Activated CD8-positive, alpha-beta memory T cell treated with anti-CD3 and anti-CD28 coated beads for 36 hours (primary cell): ENCODE results near the gene ASB18. TPM values are rescaled to one million over a fixed set of nuclear protein-coding genes. Genes with fewer than 3 reads are reported as not detected.

Source experiments
- CTCF ChIA-PET: fragments of 350-600 bp; sonication (Branson Sonifier 250); formaldehyde crosslinking; loops from one replicate; lab custom pipeline; 2021; ENCODE audit warnings: antibody characterized with exemption; lab: Charles Lee
- POLR2A ChIA-PET: fragments of 350-600 bp; sonication (Branson Sonifier 250); formaldehyde crosslinking; loops from one replicate; lab custom pipeline; 2021; ENCODE audit warnings: antibody characterized with exemption; lab: Charles Lee
- total RNA-seq, 2 experiments: library from RNA; stranded (reverse); gene quantifications; one replicate each; pipeline ENCODE4 v1.2.3, GENCODE V29; 2021

Gene ASB18
- total RNA-seq, 2 experiments from 2014 or later = not detected

GRCh38 chr2:236249066-236249465, 15.1 kb downstream of the ASB18 start:
- POLR2A ChIA-PET = no interaction called here

GRCh38 chr2:236246711-236247246, 17.4 kb downstream of the ASB18 start:
- ChIA-PET CTCF (no interaction called here), POLR2A (no interaction called here)

More at GRCh38 chr2:236249066-236249465, 15.1 kb downstream of the ASB18 start:
- CTCF ChIA-PET = no interaction called here

DNA sequence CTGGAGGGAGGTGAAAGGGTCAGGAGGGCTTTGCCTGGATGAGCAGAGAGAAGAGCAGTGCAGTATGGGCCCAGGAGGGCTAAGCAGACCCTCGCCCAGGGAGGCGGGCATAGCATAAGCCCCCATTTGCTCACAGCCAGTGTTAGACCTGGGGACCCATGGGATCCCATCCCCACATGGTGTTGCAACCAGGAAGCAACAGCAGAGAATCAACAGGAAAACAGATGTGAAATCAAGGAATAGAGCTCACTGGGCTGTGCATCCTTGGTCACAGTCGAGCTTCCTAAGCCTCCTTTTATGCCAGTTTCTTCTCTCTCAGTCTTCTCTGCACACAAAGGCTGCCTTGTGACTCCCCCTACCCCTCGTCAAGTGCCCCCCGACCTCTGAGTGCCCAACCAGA, 19.9 kb downstream of the ASB18 start:
- POLR2A ChIA-PET = no interaction called here

GRCh38 chr2:236242057-236242495, 22.1 kb downstream of the ASB18 start:
- CTCF ChIA-PET = no interaction called here

More for the DNA sequence above, 19.9 kb downstream of the ASB18 start:
- CTCF ChIA-PET = no interaction called here

DNA sequence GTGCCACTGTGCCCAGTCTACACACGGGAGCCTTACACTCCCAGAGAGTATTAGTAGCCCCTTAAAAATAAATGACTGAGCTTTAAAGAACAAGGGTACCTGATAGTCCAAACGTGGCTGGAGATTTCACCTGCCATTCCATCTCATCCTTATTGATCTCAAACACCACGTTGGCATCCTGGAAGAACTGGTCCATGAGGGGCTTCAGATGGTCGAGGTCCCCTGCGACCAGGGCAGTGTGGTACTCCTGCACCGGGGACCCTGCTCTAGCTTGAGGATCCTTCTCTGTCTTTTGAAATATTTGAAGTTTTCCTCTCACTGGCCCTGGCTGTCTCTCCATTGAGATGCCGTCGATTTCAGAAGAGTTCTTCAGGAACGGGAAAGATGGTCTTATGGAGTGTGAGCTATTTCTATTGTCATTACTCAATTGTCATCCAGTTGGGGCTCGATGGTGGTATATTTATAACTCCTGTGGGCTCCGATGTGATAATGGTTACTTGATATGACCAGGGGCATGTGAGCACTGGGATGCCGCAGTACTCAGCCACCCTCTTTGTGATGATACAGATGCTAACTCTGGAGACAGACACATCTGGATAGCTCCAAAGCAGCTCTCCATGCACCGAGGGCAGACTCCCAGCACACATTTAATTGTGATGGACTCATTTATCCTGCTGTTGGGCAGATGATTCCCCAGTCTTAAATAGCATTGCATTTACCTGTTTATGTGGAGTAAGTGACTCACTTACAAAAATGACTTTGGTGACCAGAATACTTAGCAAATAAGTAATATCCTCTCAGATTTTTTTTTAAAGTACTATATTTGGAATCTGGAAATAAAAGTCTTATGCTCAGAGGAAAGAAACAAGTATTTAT, 22.8 kb downstream of the ASB18 start:
- CTCF ChIA-PET = no interaction called here
- POLR2A ChIA-PET = no interaction called here

More at GRCh38 chr2:236242057-236242495, 22.1 kb downstream of the ASB18 start:
- POLR2A ChIA-PET = no interaction called here

- ChIA-PET CTCF (no interaction called here), POLR2A (no interaction called here)
Measured at GRCh38 chr2:236240228-236240990, 23.8 kb downstream of the ASB18 start.

- CTCF ChIA-PET = no interaction called here
- POLR2A ChIA-PET = no interaction called here
Measured at GRCh38 chr2:236239276-236240065, 24.7 kb downstream of the ASB18 start.

DNA sequence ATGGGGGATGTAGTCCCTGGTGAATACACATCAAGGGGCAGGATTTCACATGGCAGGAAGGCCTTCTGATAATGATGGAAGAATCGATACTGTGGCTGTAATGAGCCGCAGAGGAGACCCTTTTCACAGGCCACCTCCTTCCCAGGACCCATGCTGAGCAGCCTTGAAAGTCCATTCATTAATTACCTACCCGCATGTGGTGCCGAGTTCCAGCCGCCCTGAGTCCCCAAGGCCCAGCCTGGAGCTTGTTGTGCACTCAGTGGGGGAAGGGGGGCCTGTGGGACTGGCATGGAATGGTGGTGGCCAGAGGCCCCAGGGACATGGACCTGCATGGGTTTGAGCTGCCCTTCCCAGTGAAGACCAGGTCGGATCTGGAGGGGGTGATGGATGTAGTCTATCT, 25.5 kb downstream of the ASB18 start:
- ChIA-PET CTCF (no interaction called here), POLR2A (no interaction called here)

- ChIA-PET POLR2A (no interaction called here), CTCF (no interaction called here)
Measured at GRCh38 chr2:236237468-236238190, 26.6 kb downstream of the ASB18 start.

DNA sequence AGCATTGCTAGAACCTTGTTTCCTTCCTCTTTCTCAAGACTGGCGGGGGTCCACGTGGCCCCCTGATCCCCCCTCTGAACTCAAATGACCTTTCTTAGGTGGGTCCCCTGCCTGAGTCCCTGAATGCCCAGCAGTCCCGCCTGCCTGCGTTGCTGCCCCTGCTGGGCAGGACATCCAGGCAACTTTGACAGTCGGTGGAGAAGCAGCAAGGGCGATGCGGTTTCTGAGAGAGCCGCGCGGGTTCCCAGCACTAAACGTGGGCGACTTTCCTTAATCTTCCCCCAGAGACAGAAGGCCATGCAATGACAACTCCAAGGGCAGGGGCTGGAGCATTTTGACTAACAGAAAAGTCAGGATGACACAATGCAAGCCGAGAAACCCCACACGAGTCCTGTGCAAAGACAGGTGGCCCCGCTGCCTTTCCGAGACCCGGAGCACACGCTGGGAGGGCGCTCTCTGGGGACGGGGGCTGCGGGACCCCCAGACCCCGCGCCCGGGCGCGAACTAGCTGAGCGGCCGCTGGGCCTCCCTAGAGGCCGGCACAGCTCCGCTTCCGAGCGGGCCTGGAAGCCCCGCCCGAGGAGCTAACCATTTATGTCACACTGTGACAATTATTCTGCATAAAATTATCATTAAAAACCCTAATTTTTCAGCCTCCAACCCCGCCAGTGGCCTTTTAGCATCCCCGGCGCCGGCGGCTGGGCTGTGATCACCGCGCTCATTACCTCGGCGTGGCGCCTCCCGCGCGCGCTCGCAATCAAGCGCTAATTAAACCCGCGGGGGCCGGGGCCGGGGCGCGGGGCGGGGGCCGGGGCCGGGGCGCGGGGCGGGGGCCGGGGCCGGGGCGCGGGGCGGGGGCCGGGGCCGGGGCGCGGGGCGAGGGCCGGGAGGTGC, 27.4 kb downstream of the ASB18 start:
- POLR2A ChIA-PET = no interaction called here
- CTCF ChIA-PET = no interaction called here

DNA sequence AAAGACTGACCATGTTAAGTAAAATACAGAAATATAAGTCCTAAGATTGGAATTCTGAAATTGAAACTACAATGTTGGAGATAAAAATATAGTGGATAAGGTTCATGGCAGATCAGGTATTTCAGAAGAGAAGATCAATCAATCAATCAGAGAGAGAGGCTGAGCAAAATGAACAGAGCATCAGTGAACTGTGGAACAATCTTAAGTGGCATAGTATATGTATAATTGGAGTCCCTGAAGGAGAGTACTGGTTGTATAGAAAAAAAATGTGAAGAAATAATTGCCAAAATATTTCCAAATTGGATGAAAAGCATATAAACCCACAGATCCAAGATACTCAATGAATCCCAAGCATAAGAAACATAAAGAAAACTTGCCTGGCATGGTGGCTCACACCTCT, 35.0 kb downstream of the ASB18 start:
- CTCF ChIA-PET = no interaction called here
- POLR2A ChIA-PET = no interaction called here

DNA sequence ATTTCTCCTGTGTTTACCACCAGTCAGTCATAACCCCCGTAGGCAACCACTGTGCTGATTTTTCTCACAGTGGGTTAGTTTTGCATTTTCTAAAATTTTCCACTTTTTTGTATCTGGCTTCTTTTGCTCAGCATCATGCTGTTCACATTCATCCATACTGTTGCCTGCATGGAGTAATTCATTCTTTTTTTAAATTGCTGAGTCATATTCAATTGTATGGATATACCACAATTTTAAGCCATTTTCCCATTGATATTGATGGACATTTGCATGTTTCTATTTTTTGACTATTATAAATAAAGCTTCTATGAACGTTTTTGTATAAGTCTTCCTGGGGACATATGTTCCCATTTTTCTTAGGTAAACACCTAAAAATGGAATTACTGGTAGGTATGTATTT, 40.5 kb downstream of the ASB18 start:
- ChIA-PET CTCF (no interaction called here), POLR2A (no interaction called here)

DNA sequence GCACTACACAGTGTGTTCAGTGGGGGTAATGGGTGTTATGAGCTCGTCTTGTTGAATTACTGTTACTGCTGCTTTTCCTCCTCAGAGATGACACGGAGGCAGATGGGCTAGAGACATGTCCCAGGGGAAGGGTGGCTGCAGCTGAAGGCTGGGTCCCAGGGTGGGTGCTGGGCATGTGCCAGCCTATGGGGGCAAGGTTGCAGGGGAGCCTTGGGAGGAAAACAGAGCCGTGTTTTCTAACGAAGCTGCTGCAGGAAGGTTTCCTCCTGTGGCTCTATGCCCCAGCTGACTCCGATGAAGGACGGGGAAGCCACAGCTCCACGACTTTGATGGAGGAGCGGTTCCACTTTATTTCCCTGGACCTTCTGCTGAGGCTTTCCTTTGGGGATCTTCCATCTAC, 42.4 kb downstream of the ASB18 start:
- ChIA-PET CTCF (no interaction called here), POLR2A (no interaction called here)

DNA sequence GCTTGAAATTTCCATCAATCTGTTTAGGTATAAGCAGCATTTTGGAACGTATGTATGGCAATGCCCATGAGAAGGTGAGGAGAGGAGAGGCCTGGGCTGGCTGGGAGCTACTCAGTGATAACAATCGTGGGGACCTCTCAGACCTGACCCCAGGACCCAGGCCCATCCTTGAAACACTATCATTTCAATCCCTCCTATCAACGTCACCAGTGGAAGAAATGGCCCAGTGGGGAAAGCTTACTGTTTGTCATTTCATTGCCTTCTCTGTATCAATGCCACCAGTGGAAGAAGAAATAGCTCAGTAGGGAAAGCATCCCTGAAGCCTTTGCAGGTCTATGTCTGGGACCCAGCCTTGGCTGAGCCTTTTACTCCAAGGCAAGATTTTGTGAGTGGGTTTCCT, 44.8 kb downstream of the ASB18 start:
- POLR2A ChIA-PET = no interaction called here
- CTCF ChIA-PET = interaction anchor here (0.7 kb wide), 1 partner anchor 509 kb away, joined by 3 read pairs; no protein-coding TSS in a partner anchor

GRCh38 chr2:236217926-236218325, 46.3 kb downstream of the ASB18 start:
- ChIA-PET POLR2A (no interaction called here), CTCF (no interaction called here)

GRCh38 chr2:236216711-236217110, 47.5 kb downstream of the ASB18 start:
- POLR2A ChIA-PET = no interaction called here

GRCh38 chr2:236215761-236216333, 48.4 kb downstream of the ASB18 start:
- POLR2A ChIA-PET = no interaction called here
- CTCF ChIA-PET = no interaction called here

More at GRCh38 chr2:236216711-236217110, 47.5 kb downstream of the ASB18 start:
- CTCF ChIA-PET = no interaction called here
